Thyroid gland (tissue), 4 donors: Measurements from ENCODE around the gene SCG3. TPM values are rescaled to one million over a fixed set of nuclear protein-coding genes. Genes with fewer than 3 reads are reported as not detected.

ENCODE experiments used
- DNase-seq, 2 donors: peaks; one replicate each; pipeline ENCODE4 v3.0.0-alpha.2; 2019
- H3K27ac ChIP-seq, 3 donors: fragments of 200-600 bp; sonication (generic); 1 replicate in 2 of 3; 2 replicates in 1 of 3; pipeline ENCODE4 v1.5.1; 2016 to 2019; ENCODE audit warnings: mild to moderate bottlenecking in 1 of 3, moderate library complexity in 1 of 3
- H3K27me3 ChIP-seq: fragments of 200-600 bp; sonication (generic); one replicate; pipeline ENCODE4 v1.5.1; 2019
- H3K36me3 ChIP-seq, 2 donors: fragments of 200-600 bp; sonication (generic); one replicate each; pipeline ENCODE4 v1.5.1; 2016 to 2019
- H3K4me1 ChIP-seq, 2 donors: fragments of 200-600 bp; sonication (generic); one replicate each; pipeline ENCODE4 v1.5.1; 2017 to 2019
- H3K4me3 ChIP-seq, 3 donors: fragments of 200-600 bp; sonication (generic); replicated peaks in 1 of 3; 1 replicate in 2 of 3; 2 replicates in 1 of 3; pipeline ENCODE4 v1.5.1; 2016; ENCODE audit warnings: mild to moderate bottlenecking in 1 of 3
- H3K9me3 ChIP-seq: fragments of 200-600 bp; sonication (generic); one replicate; pipeline ENCODE4 v1.5.1; 2017
- CTCF ChIP-seq, 6 experiments: fragments of 200-600 bp in 3 of 6; fragments of 450-650 bp in 3 of 6; sonication (generic) in 3 of 6; IDR thresholded peaks; one replicate each; pipeline ENCODE4 v1.5.1; 2016 to 2019; ENCODE audit warnings: antibody characterized with exemption in 6 of 6, mild to moderate bottlenecking in 2 of 6, inconsistent platforms in 1 of 6, moderate library complexity in 1 of 6
- POLR2A ChIP-seq, 2 donors: fragments of 450-650 bp; IDR thresholded peaks; one replicate each; pipeline ENCODE4 v1.6.1; 2017; ENCODE audit warnings: antibody characterized with exemption in 2 of 2, mild to moderate bottlenecking in 2 of 2, moderate library complexity in 1 of 2
- WGBS, 2 donors: methylation state at CpG; one replicate each; pipeline ENCODE4 v1.1.5; 2017; 5-methylcytosine and 5-hydroxymethylcytosine counted together
- intact Hi-C: fragments of 100-400 bp; cut with DNase I; formaldehyde crosslinking; loops from one replicate; pipeline ENCODE4 v1.15.1; 2023
- total RNA-seq, 4 donors: library from RNA; depleted of rRNA; stranded (reverse); fragments of >200 nt; gene quantifications; one replicate each; pipeline ENCODE4 v1.2.3, GENCODE V29; 2016

SCG3 gene
- total RNA-seq, 4 donors from 2014 or later: 0.33 to 1.8 (median 0.52) TPM

GRCh38 chr15:51699373-51699772, 18.1 kb downstream of the SCG3 start:
- no peaks in the 10 kb centered on the region for H3K36me3 ChIP-seq
- intact Hi-C loops: no loop called here

GRCh38 chr15:51702710-51703109, 21.4 kb downstream of the SCG3 start:
- Histone ChIP-seq H3K36me3 (no peaks in the 10 kb centered on the region), H3K4me1 (no peaks in the 10 kb centered on the region), H3K4me3 (no peak overlapping the region), H3K27ac (no peak overlapping the region), H3K9me3 (no peaks in the 10 kb centered on the region), H3K27me3 (no peaks in the 10 kb centered on the region)
- intact Hi-C loops: no loop called here
- 60 to 78% methylated on average over 1 of the region's 1 CpG for WGBS, 2 donors
- DNase-seq: no peak
- TF ChIP-seq POLR2A (IDR thresholded peaks at IDR 0.05) (no peak), CTCF (IDR thresholded peaks at IDR 0.05) (no peak)

More at GRCh38 chr15:51699373-51699772, 18.1 kb downstream of the SCG3 start:
- H3K9me3 ChIP-seq: no peaks in the 10 kb centered on the region
- no peak for TF ChIP-seq CTCF (IDR thresholded peaks at IDR 0.05)
- no peak for TF ChIP-seq POLR2A (IDR thresholded peaks at IDR 0.05)
- 87 to 88% methylated on average over 1 of the region's 1 CpG for WGBS, 2 donors
- no peaks in the 10 kb centered on the region for H3K27me3 ChIP-seq
- no peak overlapping the region for H3K27ac ChIP-seq
- no peak for DNase-seq
- no peaks in the 10 kb centered on the region for H3K4me1 ChIP-seq
- no peak overlapping the region for H3K4me3 ChIP-seq

- Histone ChIP-seq H3K27ac (no peak overlapping the region), H3K4me1 (no peaks in the 10 kb centered on the region), H3K9me3 (no peaks in the 10 kb centered on the region), H3K27me3 (no peaks in the 10 kb centered on the region), H3K4me3 (no peak overlapping the region), H3K36me3 (no peaks in the 10 kb centered on the region)
- TF ChIP-seq CTCF (IDR thresholded peaks at IDR 0.05) (no peak), POLR2A (IDR thresholded peaks at IDR 0.05) (no peak)
- WGBS, 2 donors: 61 to 81% methylated on average over 5 of the region's 5 CpGs
- intact Hi-C loops: no loop called here
- no peak for DNase-seq
Observed at GRCh38 chr15:51706291-51706690, 25.0 kb downstream of the SCG3 start.

GRCh38 chr15:51706926-51707608, 25.8 kb downstream of the SCG3 start:
- Histone ChIP-seq H3K27ac (no peak overlapping the region), H3K4me1 (no peaks in the 10 kb centered on the region), H3K27me3 (no peaks in the 10 kb centered on the region), H3K4me3 (no peak overlapping the region), H3K9me3 (no peaks in the 10 kb centered on the region), H3K36me3 (no peaks in the 10 kb centered on the region)
- DNase-seq: no peak
- intact Hi-C loops: no loop called here
- WGBS, 2 donors: 86 to 87% methylated on average over 2 of the region's 2 CpGs
- TF ChIP-seq POLR2A (IDR thresholded peaks at IDR 0.05) (no peak), CTCF (IDR thresholded peaks at IDR 0.05) (no peak)

GRCh38 chr15:51708013-51708412, 26.7 kb downstream of the SCG3 start:
- TF ChIP-seq POLR2A (IDR thresholded peaks at IDR 0.05) (no peak), CTCF (IDR thresholded peaks at IDR 0.05) (no peak)
- Histone ChIP-seq H3K36me3 (no peaks in the 10 kb centered on the region), H3K9me3 (no peaks in the 10 kb centered on the region), H3K4me1 (no peaks in the 10 kb centered on the region), H3K4me3 (no peak overlapping the region), H3K27me3 (no peaks in the 10 kb centered on the region), H3K27ac (no peak overlapping the region)
- intact Hi-C loops: no loop called here
- WGBS, 2 donors: 47 to 51% methylated on average over 5 of the region's 5 CpGs
- DNase-seq: no peak
